Stimulated activated CD4-positive, alpha-beta T cell treated with anti-CD3 and anti-CD28 coated beads, Interleukin-15, amount 100 ng/mL, for 1 hour (primary cell): ENCODE data around the gene BMAL1.

Experiments
- DNase-seq, 2 donors: peaks; one replicate each; pipeline ENCODE4 v3.0.0-alpha.2; 2020; ENCODE audit warnings: low read depth in 1 of 2, low spot score in 1 of 2

Gene BMAL1

GRCh38 chr11:13339195-13340153, 61.9 kb downstream of the BMAL1 start:
- DNase-seq: no peak

- no peak for DNase-seq
These were observed 63.4 kb downstream of the BMAL1 start for GRCh38 chr11:13341026-13341425.

- no peak for DNase-seq
These were observed 65.5 kb downstream of the BMAL1 start for GRCh38 chr11:13343067-13343466.

- DNase-seq: peak; percentile 31 to 38
These were observed 66.5 kb downstream of the BMAL1 start for GRCh38 chr11:13343931-13344717.

GRCh38 chr11:13344818-13345217, 67.2 kb downstream of the BMAL1 start:
- no peak for DNase-seq

- no peak for DNase-seq
These were observed 68.9 kb downstream of the BMAL1 start for GRCh38 chr11:13346470-13346869.

GRCh38 chr11:13347901-13348300, 70.3 kb downstream of the BMAL1 start:
- no peak for DNase-seq

GRCh38 chr11:13348305-13348704, 70.7 kb downstream of the BMAL1 start:
- no peak for DNase-seq

- no peak for DNase-seq
These were observed 71.5 kb downstream of the BMAL1 start for GRCh38 chr11:13349046-13349445.

GRCh38 chr11:13349581-13349980, 72.0 kb downstream of the BMAL1 start:
- no peak for DNase-seq

- no peak for DNase-seq
These were observed 75.1 kb downstream of the BMAL1 start for GRCh38 chr11:13352711-13353110.

- no peak for DNase-seq
These were observed 76.7 kb downstream of the BMAL1 start for GRCh38 chr11:13354335-13354734.

GRCh38 chr11:13355191-13355590, 77.6 kb downstream of the BMAL1 start:
- no peak for DNase-seq

GRCh38 chr11:13357232-13357631, 79.6 kb downstream of the BMAL1 start:
- no peak for DNase-seq

GRCh38 chr11:13358596-13359270, 81.1 kb downstream of the BMAL1 start:
- no peak for DNase-seq

GRCh38 chr11:13362596-13363109, 85.1 kb downstream of the BMAL1 start:
- no peak for DNase-seq

GRCh38 chr11:13364388-13364787, 86.8 kb downstream of the BMAL1 start:
- no peak for DNase-seq

- DNase-seq: no peak
These were observed 88.9 kb downstream of the BMAL1 start for GRCh38 chr11:13366266-13367026.

- DNase-seq: no peak
These were observed 89.5 kb downstream of the BMAL1 start for GRCh38 chr11:13367115-13367514.

GRCh38 chr11:13368041-13368446, 90.5 kb downstream of the BMAL1 start:
- DNase-seq: no peak

- DNase-seq: no peak
These were observed 95.6 kb downstream of the BMAL1 start for GRCh38 chr11:13373216-13373615.
